ENCODE results near the gene EXOC3.
"Not testable (repeated sequence)": the region's sequence is repeated elsewhere in the genome, so short reads cannot be mapped to it uniquely, and the experiment has no call there.

Gene EXOC3

DNA sequence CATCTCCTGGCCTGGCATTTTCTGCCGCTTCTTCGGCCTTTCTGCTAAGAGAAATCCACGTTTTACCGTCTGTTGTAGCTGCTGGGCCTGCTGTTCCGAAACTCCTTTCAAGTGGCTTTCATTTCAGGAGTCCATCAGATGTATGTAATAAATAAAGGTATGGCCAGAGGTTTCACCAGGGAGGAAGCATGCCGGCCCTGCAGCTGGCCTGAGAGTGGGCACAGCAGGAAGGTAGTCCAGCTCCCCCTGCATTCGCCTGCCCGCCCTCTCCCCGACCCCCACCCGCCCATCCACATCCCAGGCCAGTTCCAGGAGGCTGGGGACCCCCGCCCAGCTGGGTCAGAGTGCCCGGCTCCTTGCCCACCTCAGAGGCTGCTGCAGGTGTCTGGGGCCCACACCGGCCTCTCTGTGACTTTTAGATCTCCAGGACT is 46.4 kb upstream of the EXOC3 start:
- Histone ChIP-seq H3K27ac (no peak overlapping the region), H3K36me3 (replicated peaks) (no peaks in the 10 kb centered on the region), H3K27me3 (replicated peaks) (no peaks in the 10 kb centered on the region), H3K4me3 (ENCODE audit: low read depth, low read length) (no peak overlapping the region)
- in situ Hi-C loops (cut with HindIII; ENCODE audit: low pct_ligation_motif_present, low sequenced_read_pairs): no loop called here
- no peak for DNase-seq
- TF ChIP-seq, protein P1, sequence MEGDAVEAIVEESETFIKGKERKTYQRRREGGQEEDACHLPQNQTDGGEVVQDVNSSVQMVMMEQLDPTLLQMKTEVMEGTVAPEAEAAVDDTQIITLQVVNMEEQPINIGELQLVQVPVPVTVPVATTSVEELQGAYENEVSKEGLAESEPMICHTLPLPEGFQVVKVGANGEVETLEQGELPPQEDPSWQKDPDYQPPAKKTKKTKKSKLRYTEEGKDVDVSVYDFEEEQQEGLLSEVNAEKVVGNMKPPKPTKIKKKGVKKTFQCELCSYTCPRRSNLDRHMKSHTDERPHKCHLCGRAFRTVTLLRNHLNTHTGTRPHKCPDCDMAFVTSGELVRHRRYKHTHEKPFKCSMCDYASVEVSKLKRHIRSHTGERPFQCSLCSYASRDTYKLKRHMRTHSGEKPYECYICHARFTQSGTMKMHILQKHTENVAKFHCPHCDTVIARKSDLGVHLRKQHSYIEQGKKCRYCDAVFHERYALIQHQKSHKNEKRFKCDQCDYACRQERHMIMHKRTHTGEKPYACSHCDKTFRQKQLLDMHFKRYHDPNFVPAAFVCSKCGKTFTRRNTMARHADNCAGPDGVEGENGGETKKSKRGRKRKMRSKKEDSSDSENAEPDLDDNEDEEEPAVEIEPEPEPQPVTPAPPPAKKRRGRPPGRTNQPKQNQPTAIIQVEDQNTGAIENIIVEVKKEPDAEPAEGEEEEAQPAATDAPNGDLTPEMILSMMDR (IDR thresholded peaks at IDR 0.05; ENCODE audit: low read depth, low read length, missing control alignments): no peak

DNA sequence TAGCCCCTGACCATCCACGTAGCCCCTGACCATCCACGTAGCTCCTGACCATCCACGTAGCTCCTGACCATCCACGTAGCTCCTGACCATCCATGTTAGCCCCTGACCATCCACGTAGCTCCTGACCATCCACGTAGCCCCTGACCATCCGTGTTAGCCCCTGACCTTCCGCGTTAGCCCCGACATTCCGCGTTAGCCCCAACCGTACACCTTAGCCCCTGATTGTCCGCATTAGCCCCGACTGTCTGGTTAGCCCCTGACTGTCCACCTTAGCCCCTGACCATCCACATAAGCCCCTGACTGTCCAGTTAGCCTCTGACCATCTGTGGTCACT is 44.9 kb upstream of the EXOC3 start:
- H3K36me3 ChIP-seq (replicated peaks); DNase-seq; H3K27me3 ChIP-seq (replicated peaks); H3K27ac ChIP-seq; H3K4me3 ChIP-seq (ENCODE audit: low read depth, low read length); in situ Hi-C loops (cut with HindIII; ENCODE audit: low pct_ligation_motif_present, low sequenced_read_pairs): not testable (repeated sequence)

DNA sequence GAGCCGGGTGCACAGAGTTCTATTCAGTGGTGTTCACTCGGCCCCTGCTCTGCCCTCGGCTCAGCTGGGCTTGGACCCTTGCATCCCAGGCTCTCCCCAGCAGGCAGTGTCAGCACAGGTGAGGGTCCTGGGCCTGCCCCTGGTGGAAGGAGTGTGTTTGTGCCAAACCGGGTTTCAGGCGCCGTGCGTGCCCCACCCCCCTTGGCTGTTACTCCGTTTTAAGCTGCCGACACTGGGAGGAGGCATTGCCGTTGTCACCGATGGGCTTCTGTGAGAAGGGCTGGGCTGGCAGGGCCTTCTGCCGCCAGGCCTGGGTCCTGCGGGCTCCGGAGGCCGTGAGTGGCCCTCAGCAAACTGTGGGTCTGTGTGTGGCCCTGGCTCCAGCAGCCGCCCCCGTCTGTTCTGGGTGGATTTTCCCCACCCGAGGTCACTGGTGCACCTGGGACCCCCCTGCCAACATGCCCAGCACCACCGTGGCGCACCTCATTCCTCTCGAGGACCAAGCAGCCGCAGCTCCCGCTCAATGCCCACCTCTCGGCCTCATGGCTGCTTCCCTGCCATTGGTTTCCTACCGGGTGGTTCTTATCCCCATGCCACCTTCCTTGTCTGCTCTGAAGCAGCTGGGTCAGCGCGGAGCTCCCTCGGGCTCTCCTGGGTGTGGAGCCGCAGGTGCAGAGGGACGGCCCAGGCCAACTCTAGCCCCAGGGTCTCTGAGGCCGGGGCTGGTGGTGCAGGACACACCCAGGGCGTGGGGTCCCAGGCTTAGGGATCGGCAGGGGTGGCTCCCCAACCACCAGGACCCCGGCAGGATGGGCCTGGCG is 44.3 kb upstream of the EXOC3 start:
- no peak overlapping the region for H3K4me3 ChIP-seq (ENCODE audit: low read depth, low read length)
- H3K36me3 ChIP-seq (replicated peaks): no peaks in the 10 kb centered on the region
- no peak for DNase-seq
- in situ Hi-C loops (cut with HindIII; ENCODE audit: low pct_ligation_motif_present, low sequenced_read_pairs): no loop called here
- TF ChIP-seq, protein P1 (IDR thresholded peaks at IDR 0.05; ENCODE audit: low read depth, low read length, missing control alignments): no peak
- H3K27me3 ChIP-seq (replicated peaks): no peaks in the 10 kb centered on the region
- peak overlapping the region; percentile 88 for H3K27ac ChIP-seq

DNA sequence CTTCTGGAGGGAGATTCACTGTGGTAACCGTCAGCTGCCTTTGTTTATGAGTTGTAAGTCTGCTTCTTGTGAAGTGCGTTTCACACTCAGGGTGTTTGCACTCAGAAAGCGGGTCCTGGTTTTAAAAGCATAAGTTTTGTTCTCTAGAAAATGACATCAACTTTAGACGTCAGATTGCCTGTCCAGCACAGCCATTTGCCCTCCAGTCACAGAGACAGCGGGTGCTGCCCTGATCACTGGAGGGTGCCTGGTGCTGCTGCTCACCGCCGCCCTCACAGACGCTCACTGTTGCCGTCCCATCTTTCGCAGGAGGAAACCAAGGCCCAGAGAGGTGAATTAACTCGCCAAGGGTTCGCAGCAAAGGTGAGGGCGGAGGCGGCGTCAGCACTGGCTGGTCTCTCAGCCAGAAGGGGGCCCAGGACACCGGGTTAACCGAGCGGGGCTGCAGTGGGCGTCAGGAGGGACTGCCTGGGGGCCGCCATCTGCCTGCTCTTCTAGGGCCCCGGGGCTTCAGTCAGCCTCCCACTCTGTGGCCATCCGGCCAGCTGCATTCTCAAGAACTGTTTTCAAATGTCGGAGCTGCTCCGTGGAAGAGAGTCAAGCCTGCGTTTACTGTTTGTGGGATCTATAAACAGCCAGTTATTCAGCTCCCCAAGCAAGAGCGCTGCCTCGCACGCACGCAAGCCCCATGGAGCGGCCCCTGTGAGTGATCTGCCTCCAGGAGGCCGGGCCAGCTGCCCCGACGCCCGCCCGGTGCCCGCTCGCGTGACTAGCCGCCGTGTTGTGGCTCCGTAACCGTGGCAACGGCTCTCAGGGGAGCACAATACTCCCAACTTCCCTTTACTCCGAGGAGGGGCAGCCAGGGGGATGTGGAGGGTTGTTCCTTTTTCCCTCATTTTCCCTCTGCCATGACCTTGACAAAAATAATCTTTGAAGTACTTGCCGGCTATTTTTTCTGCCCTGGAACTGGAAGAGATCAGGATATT is 43.4 kb upstream of the EXOC3 start:
- TF ChIP-seq, protein P1 (IDR thresholded peaks at IDR 0.05; ENCODE audit: low read depth, low read length, missing control alignments): peak; percentile 11
- in situ Hi-C loops (cut with HindIII; ENCODE audit: low pct_ligation_motif_present, low sequenced_read_pairs): no loop called here
- DNase-seq: peak; percentile 93
- peak overlapping the region; percentile 27 for H3K4me3 ChIP-seq (ENCODE audit: low read depth, low read length)
- H3K36me3 ChIP-seq (replicated peaks): no peaks in the 10 kb centered on the region
- peak overlapping the region; percentile 88 for H3K27ac ChIP-seq
- H3K27me3 ChIP-seq (replicated peaks): no peaks in the 10 kb centered on the region

DNA sequence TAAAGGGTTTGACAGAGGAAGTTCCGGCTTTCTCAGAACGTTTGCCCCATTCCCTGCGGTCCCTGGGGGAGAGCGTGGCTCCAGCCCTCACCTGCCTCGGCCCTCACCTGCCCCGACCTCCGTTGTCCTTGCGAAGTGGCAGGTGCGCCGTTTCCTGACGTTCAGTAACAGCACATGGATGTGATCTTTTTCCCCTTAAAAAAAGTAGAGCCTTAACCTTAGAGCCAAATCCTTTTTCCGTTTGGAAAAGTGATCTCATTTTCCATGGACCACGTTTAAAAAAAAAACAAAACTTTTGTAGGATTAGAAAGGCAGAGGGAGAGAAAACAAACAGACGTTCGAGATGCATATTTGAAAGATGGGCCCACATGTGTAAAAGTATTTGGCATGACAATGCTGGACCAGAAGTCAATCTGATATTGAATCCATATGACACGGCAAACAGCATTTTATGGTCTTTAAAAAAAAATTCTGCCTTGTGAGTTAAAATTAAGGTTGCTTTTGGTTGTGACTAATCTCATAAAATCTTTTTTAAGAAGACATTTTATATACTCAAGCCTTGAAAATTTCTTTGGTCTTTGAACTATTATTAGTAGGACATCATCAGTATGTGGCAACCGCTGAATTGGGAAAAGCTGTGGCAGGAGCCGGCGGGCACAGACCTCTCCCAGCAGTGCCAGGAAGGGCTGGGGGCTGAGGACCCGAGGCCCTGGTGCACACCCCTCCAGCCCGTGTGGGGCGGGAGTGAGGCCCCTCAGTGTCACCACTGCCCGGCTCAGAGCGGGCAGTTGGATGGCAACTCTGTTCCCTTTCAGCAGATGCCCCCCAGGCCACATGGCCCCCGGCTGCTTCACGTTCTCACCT is 42.5 kb upstream of the EXOC3 start:
- in situ Hi-C loops (cut with HindIII; ENCODE audit: low pct_ligation_motif_present, low sequenced_read_pairs): no loop called here
- no peak for DNase-seq
- H3K4me3 ChIP-seq (ENCODE audit: low read depth, low read length): peak overlapping the region; percentile 27
- TF ChIP-seq, protein P1 (IDR thresholded peaks at IDR 0.05; ENCODE audit: low read depth, low read length, missing control alignments): no peak
- H3K27ac ChIP-seq: peak overlapping the region; percentile 88
- H3K36me3 ChIP-seq (replicated peaks): no peaks in the 10 kb centered on the region
- H3K27me3 ChIP-seq (replicated peaks): no peaks in the 10 kb centered on the region
